NCI-H748 treated with DMSO at 0.1 percent for 48 hours (cell line): ENCODE data around the gene DRP2.
"Not testable (repeated sequence)": the region's sequence is repeated elsewhere in the genome, so short reads cannot be mapped to it uniquely, and the experiment has no call there.

Source experiments
- DNase-seq: peaks from one replicate; lab custom pipeline; 2025; lab: John Stamatoyannopoulos, UW

DRP2 gene

GRCh38 chrX:101219116-101219863 is at the start of gene DRP2:
Gene DRP2 (plus strand): TSS chrX:101219786. CDS start chrX:101231648, 11,862 bp downstream.
- no peak for DNase-seq

GRCh38 chrX:101171883-101172400 is 47.6 kb upstream of the DRP2 start:
- DNase-seq: no peak

- DNase-seq: no peak
Measured at GRCh38 chrX:101176439-101176838, 43.1 kb upstream of the DRP2 start.

GRCh38 chrX:101184876-101185275 is 34.7 kb upstream of the DRP2 start:
- not testable (repeated sequence) for DNase-seq

- DNase-seq: not testable (repeated sequence)
Measured at GRCh38 chrX:101187961-101188360, 31.6 kb upstream of the DRP2 start.

GRCh38 chrX:101190736-101191135 is 28.9 kb upstream of the DRP2 start:
- no peak for DNase-seq

- DNase-seq: no peak
Measured at GRCh38 chrX:101191217-101191750, 28.3 kb upstream of the DRP2 start.

GRCh38 chrX:101195442-101196173 is 24.0 kb upstream of the DRP2 start:
- no peak for DNase-seq

- no peak for DNase-seq
Measured at GRCh38 chrX:101203761-101204351, 15.7 kb upstream of the DRP2 start.

GRCh38 chrX:101206471-101206870 is 13.1 kb upstream of the DRP2 start:
- DNase-seq: peak; percentile 15

GRCh38 chrX:101208152-101208905 is 11.3 kb upstream of the DRP2 start:
- DNase-seq: no peak

- no peak for DNase-seq
Measured at GRCh38 chrX:101210630-101211029, 9.0 kb upstream of the DRP2 start.

GRCh38 chrX:101217689-101218088 is 1.9 kb upstream of the DRP2 start:
- DNase-seq: no peak

GRCh38 chrX:101219864-101220346 is 319 bp downstream of the DRP2 start:
- no peak for DNase-seq

GRCh38 chrX:101220662-101221260 is 1.2 kb downstream of the DRP2 start:
- no peak for DNase-seq

- no peak for DNase-seq
Measured at GRCh38 chrX:101223226-101223625, 3.6 kb downstream of the DRP2 start.

- no peak for DNase-seq
Measured at GRCh38 chrX:101229170-101229569, 9.6 kb downstream of the DRP2 start.

GRCh38 chrX:101230636-101231035 is 11.1 kb downstream of the DRP2 start:
- DNase-seq: no peak

- DNase-seq: no peak
Measured at GRCh38 chrX:101231080-101231479, 11.5 kb downstream of the DRP2 start.

GRCh38 chrX:101232316-101232715 is 12.7 kb downstream of the DRP2 start:
- DNase-seq: no peak

GRCh38 chrX:101237041-101237440 is 17.5 kb downstream of the DRP2 start:
- DNase-seq: no peak
